Heart left ventricle (tissue), 16 donors: ENCODE data around the gene SUCO. TPM values are rescaled to one million over a fixed set of nuclear protein-coding genes. Genes with fewer than 3 reads are reported as not detected.
A peak's percentile ranks its signal among the peaks of the same experiment; 100 is the strongest.

ENCODE experiments used
- ATAC-seq, 4 donors: fragments of 200-7000 bp; cut with Tn5 transposase; one replicate each; pipeline ENCODE4 v1.9.1; 2020 to 2022; ENCODE audit warnings: moderate library complexity in 4 of 4, mild to moderate bottlenecking in 3 of 4, moderate number of reproducible peaks in 1 of 4
- DNase-seq, 5 donors: peaks; one replicate each; pipeline ENCODE4 v3.0.0-alpha.2; 2020
- H3K27ac ChIP-seq, 12 donors: fragments of 200-600 bp; sonication (generic) in 4 of 12; one replicate each; pipeline versions ENCODE4 v1.5.0 to v1.8.0; 2016 to 2022; ENCODE audit warnings: mild to moderate bottlenecking in 2 of 12
- H3K27me3 ChIP-seq, 9 donors: fragments of 200-600 bp; sonication (generic) in 2 of 9; one replicate each; pipeline versions ENCODE4 v1.5.1 to v1.8.0; 2016 to 2022; ENCODE audit warnings: mild to moderate bottlenecking in 3 of 9
- H3K36me3 ChIP-seq, 9 donors: fragments of 200-600 bp; sonication (generic) in 2 of 9; one replicate each; pipeline versions ENCODE4 v1.5.0 to v1.8.0; 2018 to 2022; ENCODE audit warnings: mild to moderate bottlenecking in 2 of 9
- H3K4me1 ChIP-seq, 12 donors: fragments of 200-600 bp; sonication (generic) in 4 of 12; one replicate each; pipeline versions ENCODE4 v1.5.0 to v1.8.0; 2016 to 2022; ENCODE audit warnings: mild to moderate bottlenecking in 3 of 12
- H3K4me3 ChIP-seq, 12 donors: fragments of 200-600 bp; sonication (generic) in 4 of 12; one replicate each; pipeline versions ENCODE4 v1.5.0 to v1.8.0; 2017 to 2022; ENCODE audit warnings: mild to moderate bottlenecking in 9 of 12, moderate library complexity in 4 of 12
- H3K9me3 ChIP-seq, 12 donors: fragments of 200-600 bp; sonication (generic) in 4 of 12; one replicate each; pipeline versions ENCODE4 v1.5.0 to v1.8.0; 2016 to 2022; ENCODE audit warnings: mild to moderate bottlenecking in 1 of 12
- POLR2A ChIP-seq, 2 donors: fragments of 450-650 bp; IDR thresholded peaks; one replicate each; pipeline ENCODE4 v1.6.1; 2017; ENCODE audit warnings: antibody characterized with exemption in 2 of 2, mild to moderate bottlenecking in 2 of 2, moderate library complexity in 2 of 2
- WGBS, 4 donors: extraction: QIAGEN DNeasy Blood & Tissue Kit in 2 of 4; methylation state at CpG; one replicate each; pipeline versions ENCODE4 v1.1.5 to v1.1.7; 2013 to 2018; 5-methylcytosine and 5-hydroxymethylcytosine counted together
- intact Hi-C, 10 donors: fragments of 100-400 bp; cut with DNase I; formaldehyde crosslinking; loops; one replicate each; pipeline versions ENCODE4 v1.11.1 to v1.14.2; 2022
- polyA plus RNA-seq, 2 donors: library from polyadenylated mRNA; stranded (reverse); fragments of 200-250 nt; gene quantifications; one replicate each; pipeline ENCODE4 v1.2.3, GENCODE V29; 2013
- total RNA-seq, 9 donors: library from RNA; depleted of rRNA in 2 of 9; stranded (reverse); fragments of >200 nt in 2 of 9; fragmentation: NEBNext Ultra II Directional in 3 of 9; extraction: Animal tissue kit (Norgen Biotek cat#: 25700) in 3 of 9; gene quantifications; one replicate each; pipeline versions ENCODE4 v1.1.0 to v1.2.4, GENCODE V29; 2016 to 2023
- TF ChIP-seq, protein P1 (sequence below), 12 donors: fragments of 200-600 bp; sonication (generic) in 4 of 12; IDR thresholded peaks; one replicate each; pipeline versions ENCODE4 v1.5.0 to v1.8.0; 2018 to 2022; ENCODE audit warnings: antibody characterized with exemption in 12 of 12, mild to moderate bottlenecking in 5 of 12
- donor health status: ischemic (EF 13 %, LVEDD 7.1; RV severe dilation, severe dysfunction).
- donor health status: healthy with polysubstance abuse.
- donor health status: DM: no; HTN: yes; CAD: no.
- donor health status: DM: no; HTN: no; CAD: no.
- donor health status: ischemic (EF 25% LVEDD 6.9; RV normal size, moderate dysfunction).
- donor health status: ischemic (EF 25% LVEDD 5.7; RV mildly dilated, moderate dysfunction).
- donor health status: healthy.
- donor health status: DM: yes; HTN: yes; CAD: no.
- donor health status: ischemic (EF 35%, LVEDD 5.7; RV mildly dilated, moderate dysfunction).
- donor health status: nonischemic (EF 11% LVEDD 7.7; RV severe dilation, severe dysfunction).
- donor health status: DM: yes; HTN: yes; CAD: no.
- donor health status: PGD.
- donor health status: ischemic (EF 29% LVEDD 5.4; RV normal size, mild dysfunction).
- donor health status: nonischemic (EF 23%, LVEDD 6.1; RV moderate dilation, normal function).

Gene SUCO
- total and polyA plus RNA-seq, 11 donors = 6.7 to 33.4 (median 23.7) TPM

DNA sequence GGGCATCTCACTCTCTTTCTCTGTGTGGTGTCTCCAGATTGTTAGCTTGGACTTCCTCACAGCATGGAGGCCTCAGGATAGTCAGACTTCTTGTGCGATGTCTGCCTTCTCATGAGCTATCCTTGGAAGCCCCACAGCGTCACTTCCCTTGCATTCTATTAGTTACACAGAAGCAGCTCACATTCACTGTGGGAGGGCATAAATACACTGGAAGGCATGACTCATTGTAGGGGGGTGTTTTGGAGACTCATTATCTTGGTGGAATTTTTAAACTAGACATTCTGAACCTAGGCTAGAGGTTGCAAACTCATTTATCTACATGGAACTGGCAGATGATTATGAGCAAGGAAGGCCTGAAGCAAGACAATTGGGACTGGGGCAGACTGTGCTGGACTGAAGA, 104.6 kb downstream of the SUCO start:
- WGBS, 4 donors = 85 to 100% (median 90%) methylated on average over 2 of the region's 2 CpGs
- Histone ChIP-seq H3K4me3 (no peak overlapping the region), H3K36me3 (no peaks in the 10 kb centered on the region), H3K27me3 (no peaks in the 10 kb centered on the region), H3K9me3 (peaks cover 0 to 2% (median 0%) of the 10 kb centered on the region in 12 donors), H3K27ac (peak overlapping the region in 1 of 12 donors; percentile 67), H3K4me1 (peaks cover 0 to 17% (median 0%) of the 10 kb centered on the region in 12 donors)
- ATAC-seq = peak in 2 of 4 donors; percentile 41 to 50
- no peak for TF ChIP-seq POLR2A (IDR thresholded peaks at IDR 0.05)
- TF ChIP-seq, protein P1, sequence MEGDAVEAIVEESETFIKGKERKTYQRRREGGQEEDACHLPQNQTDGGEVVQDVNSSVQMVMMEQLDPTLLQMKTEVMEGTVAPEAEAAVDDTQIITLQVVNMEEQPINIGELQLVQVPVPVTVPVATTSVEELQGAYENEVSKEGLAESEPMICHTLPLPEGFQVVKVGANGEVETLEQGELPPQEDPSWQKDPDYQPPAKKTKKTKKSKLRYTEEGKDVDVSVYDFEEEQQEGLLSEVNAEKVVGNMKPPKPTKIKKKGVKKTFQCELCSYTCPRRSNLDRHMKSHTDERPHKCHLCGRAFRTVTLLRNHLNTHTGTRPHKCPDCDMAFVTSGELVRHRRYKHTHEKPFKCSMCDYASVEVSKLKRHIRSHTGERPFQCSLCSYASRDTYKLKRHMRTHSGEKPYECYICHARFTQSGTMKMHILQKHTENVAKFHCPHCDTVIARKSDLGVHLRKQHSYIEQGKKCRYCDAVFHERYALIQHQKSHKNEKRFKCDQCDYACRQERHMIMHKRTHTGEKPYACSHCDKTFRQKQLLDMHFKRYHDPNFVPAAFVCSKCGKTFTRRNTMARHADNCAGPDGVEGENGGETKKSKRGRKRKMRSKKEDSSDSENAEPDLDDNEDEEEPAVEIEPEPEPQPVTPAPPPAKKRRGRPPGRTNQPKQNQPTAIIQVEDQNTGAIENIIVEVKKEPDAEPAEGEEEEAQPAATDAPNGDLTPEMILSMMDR (IDR thresholded peaks at IDR 0.05) = no peak
- DNase-seq = no peak
- intact Hi-C loops = no loop called here

DNA sequence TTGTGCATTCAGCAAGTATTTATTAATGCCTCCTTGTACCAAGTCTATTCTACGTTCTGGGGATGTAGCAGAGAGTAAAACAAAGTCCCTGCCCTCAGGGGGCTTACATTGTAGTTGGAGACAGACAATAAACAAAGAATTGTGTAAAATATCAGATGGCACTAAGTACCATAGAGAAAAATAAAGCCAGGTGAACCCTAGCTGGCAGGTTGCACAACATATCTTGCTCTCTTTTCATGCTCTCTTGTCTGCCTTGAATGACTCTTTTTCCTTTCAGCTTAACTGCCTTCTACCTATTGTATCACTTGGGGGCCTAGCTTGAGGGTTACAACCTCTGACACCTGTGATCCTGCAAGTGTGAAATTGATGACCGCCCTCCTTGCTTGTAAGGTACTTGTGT, 105.3 kb downstream of the SUCO start:
- peak overlapping the region in 1 of 12 donors; percentile 67 for H3K27ac ChIP-seq
- no peaks in the 10 kb centered on the region for H3K27me3 ChIP-seq
- WGBS, 4 donors = 88 to 93% (median 90%) methylated on average over 2 of the region's 2 CpGs
- ATAC-seq = no peak
- TF ChIP-seq, protein P1 (IDR thresholded peaks at IDR 0.05) = no peak
- no peak for TF ChIP-seq POLR2A (IDR thresholded peaks at IDR 0.05)
- H3K36me3 ChIP-seq = no peaks in the 10 kb centered on the region
- peaks cover 0 to 2% (median 0%) of the 10 kb centered on the region in 12 donors for H3K9me3 ChIP-seq
- H3K4me1 ChIP-seq = peaks cover 0 to 17% (median 0%) of the 10 kb centered on the region in 12 donors
- H3K4me3 ChIP-seq = no peak overlapping the region
- DNase-seq = no peak
- intact Hi-C loops = no loop called here

DNA sequence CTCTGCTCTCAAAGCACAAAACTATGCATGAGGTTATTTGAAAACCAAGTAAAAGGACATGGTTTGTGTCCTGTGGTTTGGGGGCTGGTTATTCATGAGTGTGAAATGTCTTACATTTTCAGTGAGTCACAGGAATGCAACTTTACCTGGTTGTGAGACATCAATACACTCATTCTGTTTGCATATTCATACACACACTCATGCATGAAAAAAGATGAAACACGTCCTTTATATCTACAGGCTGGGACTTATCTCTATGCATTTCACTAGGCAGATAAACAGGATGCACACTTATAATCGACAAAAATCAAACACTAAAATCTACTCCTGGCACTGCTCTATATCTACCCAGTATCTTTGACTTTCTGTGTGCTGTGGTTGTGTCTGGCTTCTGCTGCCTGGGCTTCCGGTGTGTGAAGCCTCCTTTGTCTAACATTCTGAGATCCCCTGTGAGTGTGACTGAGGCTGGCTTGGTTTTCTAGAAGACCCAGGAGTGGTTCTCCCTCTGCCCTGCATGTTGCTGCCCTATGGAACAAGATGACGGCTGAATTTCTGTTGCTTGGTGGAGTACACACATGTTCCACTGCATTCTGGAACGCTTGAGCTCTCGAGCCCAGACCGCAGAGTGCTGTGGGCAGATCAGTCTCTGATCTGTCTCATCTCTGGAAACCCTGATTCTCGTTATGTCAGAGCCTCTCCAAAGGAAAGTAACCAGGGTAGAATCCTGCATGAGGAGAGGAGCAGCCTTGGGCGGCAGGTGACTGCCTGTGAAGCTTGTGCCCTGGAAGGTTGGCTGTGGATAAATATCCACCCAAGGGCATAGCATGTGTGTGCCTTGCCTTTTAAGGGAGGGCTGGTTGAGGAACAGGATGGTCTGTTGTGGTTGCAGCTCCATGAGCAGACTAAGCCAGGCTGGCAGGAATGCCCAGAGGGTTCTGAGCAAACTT, 106.2 kb downstream of the SUCO start:
- intact Hi-C loops = no loop called here
- WGBS, 4 donors = 65 to 76% (median 73%) methylated on average over 7 to 9 of the region's 9 CpGs
- TF ChIP-seq POLR2A (IDR thresholded peaks at IDR 0.05) = no peak
- TF ChIP-seq, protein P1 (IDR thresholded peaks at IDR 0.05) = no peak
- Histone ChIP-seq H3K4me3 (no peak overlapping the region), H3K36me3 (no peaks in the 10 kb centered on the region), H3K27me3 (no peaks in the 10 kb centered on the region), H3K4me1 (peaks cover 0 to 21% (median 0%) of the 10 kb centered on the region in 12 donors), H3K9me3 (peaks cover 0 to 2% (median 0%) of the 10 kb centered on the region in 12 donors), H3K27ac (peak overlapping the region in 1 of 12 donors; percentile 67)
- peak in 1 of 5 donors; percentile 45 for DNase-seq
- peak; percentile 47 to 64 (median 58) for ATAC-seq

DNA sequence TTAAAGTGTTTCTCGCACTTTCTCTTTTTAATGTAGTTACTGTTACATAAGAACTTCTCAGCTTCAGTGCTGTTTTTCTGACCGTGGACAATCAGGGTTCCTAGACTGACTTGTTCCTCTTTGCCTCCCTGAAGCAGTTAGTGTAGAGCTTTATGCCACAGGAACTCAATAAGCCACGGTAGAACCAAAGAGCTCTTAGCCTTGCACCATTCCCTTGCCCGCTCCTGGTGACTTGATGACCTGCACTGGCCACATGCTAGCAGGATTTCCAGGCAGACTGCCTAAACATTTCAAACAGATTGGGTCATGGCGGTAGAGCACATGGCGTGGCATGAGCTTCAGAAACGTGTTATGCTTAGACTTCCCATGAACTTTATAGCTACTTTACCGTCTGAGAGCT, 107.2 kb downstream of the SUCO start:
- DNase-seq (no peak), ATAC-seq (peak in 1 of 4 donors; percentile 28)
- Histone ChIP-seq H3K27me3 (no peaks in the 10 kb centered on the region), H3K27ac (peak overlapping the region in 1 of 12 donors; percentile 54), H3K4me1 (peaks cover 0 to 21% (median 0%) of the 10 kb centered on the region in 12 donors), H3K9me3 (peaks cover 0 to 2% (median 0%) of the 10 kb centered on the region in 12 donors), H3K4me3 (no peak overlapping the region), H3K36me3 (no peaks in the 10 kb centered on the region)
- intact Hi-C loops = no loop called here
- TF ChIP-seq, protein P1 (IDR thresholded peaks at IDR 0.05) = no peak
- TF ChIP-seq POLR2A (IDR thresholded peaks at IDR 0.05) = no peak
- WGBS, 4 donors = 81 to 86% (median 85%) methylated on average over 8 of the region's 8 CpGs
